Caco-2 (cell line): ENCODE measurements around the gene NIP7. TPM values are rescaled to one million over a fixed set of nuclear protein-coding genes. Genes with fewer than 3 reads are reported as not detected.
A peak's percentile ranks its signal among the peaks of the same experiment; 100 is the strongest.

Experiments
- BruUV-seq: library from RNA; stranded (reverse); fragments of 400-500 nt; replicated peaks from 2 replicates; lab custom pipeline; 2021; lab: Mats Ljungman, UMichigan
- CTCF ChIA-PET: fragments of 300-600 bp; sonication (Branson Sonifier 250); formaldehyde crosslinking; loops from one replicate; lab custom pipeline; 2022; ENCODE audit warnings: antibody characterized with exemption; lab: Charles Lee
- POLR2A ChIA-PET: fragments of 300-600 bp; sonication (Branson Sonifier 250); formaldehyde crosslinking; loops from one replicate; lab custom pipeline; 2022; ENCODE audit warnings: antibody characterized with exemption; lab: Charles Lee
- DNase-seq, 2 experiments: peaks; one replicate each; pipeline versions ENCODE4 v3.0.0 to v3.0.0-alpha.2; 2020 to 2022
- H3K27me3 ChIP-seq: replicated peaks from 2 replicates; pipeline ENCODE4 v1.6.0; 2011; ENCODE audit warnings: low read length; ENCODE audit not compliant: control insufficient read depth, insufficient read depth
- H3K36me3 ChIP-seq: 2 replicates; pipeline ENCODE4 v1.5.1; 2011; ENCODE audit warnings: low read length; ENCODE audit not compliant: control insufficient read depth, insufficient read depth
- H3K4me1 ChIP-seq: fragments of 250-450 bp; sonication (Bioruptor Pico); 2 replicates; pipeline ENCODE4 v1.5.1; 2020; ENCODE audit warnings: mild to moderate bottlenecking
- H3K4me3 ChIP-seq: 2 replicates; pipeline ENCODE4 v1.5.1; 2011; ENCODE audit warnings: low read depth, mild to moderate bottlenecking, control low read depth, low read length
- H3K9me3 ChIP-seq: fragments of 250-450 bp; sonication (Bioruptor Pico); 2 replicates; pipeline ENCODE4 v1.5.1; 2020; ENCODE audit warnings: mild to moderate bottlenecking, moderate library complexity
- H3K27ac Mint-ChIP-seq: one replicate; pipeline ENCODE4 v1.8.0; 2022; ENCODE audit warnings: mixed read lengths; ENCODE audit not compliant: unreplicated experiment
- H3K27me3 Mint-ChIP-seq: one replicate; pipeline ENCODE4 v1.8.0; 2022; ENCODE audit warnings: mixed read lengths; ENCODE audit not compliant: insufficient read depth, unreplicated experiment
- H3K36me3 Mint-ChIP-seq: one replicate; pipeline ENCODE4 v1.8.0; 2022; ENCODE audit warnings: mild to moderate bottlenecking, mixed read lengths; ENCODE audit not compliant: insufficient read depth, unreplicated experiment
- H3K4me1 Mint-ChIP-seq: one replicate; pipeline ENCODE4 v1.8.0; 2022; ENCODE audit warnings: low read depth, mixed read lengths; ENCODE audit not compliant: unreplicated experiment
- H3K4me3 Mint-ChIP-seq: one replicate; pipeline ENCODE4 v1.8.0; 2022; ENCODE audit warnings: mild to moderate bottlenecking, moderate library complexity, mixed read lengths; ENCODE audit not compliant: unreplicated experiment
- H3K9me3 Mint-ChIP-seq: one replicate; pipeline ENCODE4 v1.8.0; 2022; ENCODE audit warnings: mixed read lengths; ENCODE audit not compliant: unreplicated experiment
- CTCF ChIP-seq, 2 experiments: fragments of 200-600 bp in 1 of 2; IDR thresholded peaks; 1 replicate in 1 of 2; 2 replicates in 1 of 2; pipeline versions ENCODE4 v1.5.1 to v1.8.0; 2011 to 2022; ENCODE audit warnings: antibody characterized with exemption in 1 of 2, control low read depth in 1 of 2, inconsistent platforms in 1 of 2, low read depth in 1 of 2, low read length in 1 of 2, mild to moderate bottlenecking in 1 of 2, moderate library complexity in 1 of 2; ENCODE audit not compliant: insufficient read depth in 1 of 2, severe bottlenecking in 1 of 2, unreplicated experiment in 1 of 2
- intact Hi-C: fragments of 100-400 bp; cut with micrococcal nuclease; formaldehyde crosslinking; loops from one replicate; pipeline ENCODE4 v1.10.0; 2022; ENCODE audit not compliant: unreplicated experiment
- total RNA-seq: library from RNA; stranded (reverse); gene quantifications from 2 replicates; pipeline ENCODE4 v1.2.3, GENCODE V29; 2022

The NIP7 gene
- total RNA-seq, 1 experiment from 2014 or later, result 65.6 TPM

- Mint-ChIP-seq H3K9me3 (no peaks in the 10 kb centered on the region), H3K4me1 (peaks cover 5% of the 10 kb centered on the region), H3K27ac (peak within 1 kb of the TSS; percentile 65), H3K36me3 (peaks cover 60% of the 10 kb centered on the region), H3K4me3 (peak within 1 kb of the TSS; percentile 81), H3K27me3 (no peaks in the 10 kb centered on the region)
- TF ChIP-seq CTCF (IDR thresholded peaks at IDR 0.05; ENCODE audit: insufficient read depth in 1 of 2, low read depth in 1 of 2, low read length in 1 of 2, severe bottlenecking in 1 of 2, unreplicated experiment in 1 of 2), result peak; percentile 91 to 98
- ChIA-PET CTCF (interaction anchor here (0.6 kb wide), 2 partner anchors 45 to 1226 kb away, joined by 3 to 9 read pairs; partner anchors contain the start of gene NFATC3), POLR2A (interaction anchor here (0.5 kb wide), 1 partner anchor 17 kb away, joined by 3 read pairs; no protein-coding TSS in a partner anchor)
- no peaks in the 10 kb centered on the region for H3K9me3 ChIP-seq
- DNase-seq, result peak; percentile 97 to 100
- no peaks in the 10 kb centered on the region for H3K36me3 ChIP-seq
- peaks cover 9% of the 10 kb centered on the region; the same call in 1 of the 2 replicates for H3K4me1 ChIP-seq
- H3K27me3 ChIP-seq, result no peaks in the 10 kb centered on the region
- no TSS peak for BruUV-seq
- intact Hi-C loops, result loop anchor here (1.0 kb wide), 1 partner anchor 124 kb away; the partner anchor contains the start of gene SNTB2
- peak within 1 kb of the TSS; percentile 96 for H3K4me3 ChIP-seq
Observed at GRCh38 chr16:69310653-69311532, 28.7 kb upstream of the NIP7 start, which contains the start of gene VPS4A. TSS of gene VPS4A (plus strand) at chr16:69311350. CDS start at chr16:69311512, 162 bp downstream.

DNA sequence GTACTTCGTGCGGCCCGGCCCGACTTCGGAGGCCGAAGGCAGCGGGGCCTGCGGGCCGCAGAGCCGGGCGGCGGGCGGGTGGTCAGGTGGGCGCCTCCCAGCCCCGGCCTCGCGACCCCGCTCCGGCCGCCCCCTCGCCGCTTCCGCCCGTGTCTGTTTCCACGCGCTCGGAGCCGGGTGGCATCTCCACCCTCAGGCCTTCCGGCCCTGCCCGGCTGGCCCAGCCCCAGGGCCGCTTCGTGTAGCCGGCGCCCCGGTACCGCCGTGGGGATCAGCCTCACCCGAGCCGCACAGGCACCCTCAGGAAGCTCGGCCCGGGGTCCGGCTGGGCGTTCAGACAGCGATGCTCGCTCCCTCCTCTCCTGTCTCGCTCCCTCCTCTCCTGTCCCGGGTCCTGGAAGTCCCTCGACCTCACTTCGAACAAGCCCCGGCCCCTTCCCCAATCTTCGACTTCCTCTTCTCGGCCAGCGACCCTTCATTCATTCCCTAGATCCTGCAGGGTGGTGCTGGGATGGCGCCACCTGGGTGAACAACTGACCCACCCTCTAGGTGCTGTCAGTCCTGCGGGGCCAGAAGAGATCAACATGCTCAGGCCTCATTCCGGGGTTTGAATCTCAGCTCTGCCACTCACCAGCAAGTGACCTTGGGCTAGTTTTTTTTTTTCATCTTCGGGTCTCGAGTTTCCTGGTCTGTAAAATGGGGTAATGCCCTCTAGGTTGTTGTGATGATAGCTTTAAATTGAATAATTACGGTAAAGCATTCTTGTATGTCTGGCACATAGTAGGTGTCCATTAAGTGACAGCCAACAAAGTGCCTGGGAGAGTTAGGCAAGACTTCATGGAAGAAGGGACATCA is 27.8 kb upstream of the NIP7 start:
- Histone ChIP-seq H3K4me1 (peaks cover 9% of the 10 kb centered on the region; the same call in 1 of the 2 replicates), H3K4me3 (peak overlapping the region; percentile 96), H3K27me3 (no peaks in the 10 kb centered on the region), H3K9me3 (no peaks in the 10 kb centered on the region), H3K36me3 (peaks cover 1% of the 10 kb centered on the region; the same call in 1 of the 2 replicates)
- intact Hi-C loops, result loop anchor here (1.0 kb wide), 2 partner anchors 19 to 124 kb away; partner anchors contain the start of genes PDF and SNTB2
- no TSS peak for BruUV-seq
- ChIA-PET POLR2A (no interaction called here), CTCF (interaction anchor here (0.5 to 0.9 kb wide), 7 partner anchors 12 to 451 kb away, joined by 3 to 5 read pairs (median 3); no protein-coding TSS in a partner anchor)
- Mint-ChIP-seq H3K27ac (peak overlapping the region; percentile 65), H3K36me3 (peaks cover 68% of the 10 kb centered on the region), H3K4me1 (peaks cover 5% of the 10 kb centered on the region), H3K9me3 (no peaks in the 10 kb centered on the region), H3K27me3 (no peaks in the 10 kb centered on the region), H3K4me3 (peak overlapping the region; percentile 81)
- peak in 1 of 2 experiments; percentile 62 for TF ChIP-seq CTCF (IDR thresholded peaks at IDR 0.05; ENCODE audit: insufficient read depth in 1 of 2, low read depth in 1 of 2, low read length in 1 of 2, severe bottlenecking in 1 of 2, unreplicated experiment in 1 of 2)
- DNase-seq, result peak; percentile 73 to 81
